Liver (tissue), 9 donors: ENCODE measurements around the gene HOXC11. TPM values are rescaled to one million over a fixed set of nuclear protein-coding genes. Genes with fewer than 3 reads are reported as not detected.

Source experiments
- DNase-seq: peaks from one replicate; pipeline ENCODE4 v3.0.0-alpha.2; 2017; ENCODE audit warnings: low spot score
- H3K27ac ChIP-seq, 2 donors: one replicate each; pipeline ENCODE4 v1.7.0; 2013; ENCODE audit warnings: inconsistent platforms in 2 of 2, low read length in 2 of 2, control low read depth in 1 of 2, low read depth in 1 of 2, mild to moderate bottlenecking in 1 of 2
- H3K27me3 ChIP-seq, 4 donors: one replicate each; pipeline versions ENCODE4 v1.6.1 to v1.7.0; 2013; ENCODE audit warnings: low read length in 3 of 4, inconsistent platforms in 1 of 4, mild to moderate bottlenecking in 1 of 4, moderate library complexity in 1 of 4; ENCODE audit not compliant: control insufficient read depth in 4 of 4, insufficient read depth in 4 of 4
- H3K36me3 ChIP-seq, 4 donors: one replicate each; pipeline versions ENCODE4 v1.6.1 to v1.7.0; 2013; ENCODE audit warnings: low read length in 3 of 4, mild to moderate bottlenecking in 3 of 4, low read depth in 1 of 4, moderate library complexity in 1 of 4; ENCODE audit not compliant: control insufficient read depth in 4 of 4, insufficient read depth in 3 of 4
- H3K4me1 ChIP-seq, 4 donors: one replicate each; pipeline versions ENCODE4 v1.6.1 to v1.7.0; 2013; ENCODE audit warnings: low read length in 3 of 4, mild to moderate bottlenecking in 3 of 4, moderate library complexity in 1 of 4; ENCODE audit not compliant: control insufficient read depth in 4 of 4, insufficient read depth in 4 of 4
- H3K4me3 ChIP-seq, 3 donors: one replicate each; pipeline versions ENCODE4 v1.6.1 to v1.7.0; 2013; ENCODE audit warnings: low read length in 3 of 3, control low read depth in 1 of 3, low read depth in 1 of 3, mild to moderate bottlenecking in 1 of 3
- H3K9ac ChIP-seq, 2 donors: one replicate each; pipeline ENCODE4 v1.7.0; 2013; ENCODE audit warnings: low read length in 2 of 2, mild to moderate bottlenecking in 2 of 2, moderate library complexity in 2 of 2, control low read depth in 1 of 2, low read depth in 1 of 2
- H3K9me3 ChIP-seq, 4 donors: one replicate each; pipeline versions ENCODE4 v1.6.1 to v1.7.0; 2013; ENCODE audit warnings: low read length in 3 of 4; ENCODE audit not compliant: control insufficient read depth in 4 of 4
- EGR1 ChIP-seq, 2 donors: IDR thresholded peaks; 2 replicates each; pipeline ENCODE4 v1.6.1; 2016 to 2018; ENCODE audit warnings: antibody characterized with exemption in 2 of 2, low read depth in 2 of 2
- FOXA1 ChIP-seq: IDR thresholded peaks from 2 replicates; pipeline ENCODE4 v1.6.1; 2016; ENCODE audit warnings: antibody characterized with exemption
- FOXA2 ChIP-seq: IDR thresholded peaks from 2 replicates; pipeline ENCODE4 v1.6.1; 2016; ENCODE audit warnings: antibody characterized with exemption
- GABPA ChIP-seq, 2 donors: IDR thresholded peaks in 1 of 2; conservative IDR thresholded peaks in 1 of 2; 2 replicates each; pipeline ENCODE4 v1.6.1; 2016; ENCODE audit warnings: antibody characterized with exemption in 2 of 2, mild to moderate bottlenecking in 1 of 2, moderate library complexity in 1 of 2
- HNF4A ChIP-seq, 2 donors: conservative IDR thresholded peaks; 2 replicates each; pipeline ENCODE4 v1.6.1; 2016; ENCODE audit warnings: antibody characterized with exemption in 2 of 2, mild to moderate bottlenecking in 2 of 2
- HNF4G ChIP-seq: IDR thresholded peaks from 2 replicates; pipeline ENCODE4 v1.6.1; 2016; ENCODE audit warnings: antibody characterized with exemption
- JUND ChIP-seq, 2 donors: IDR thresholded peaks; 2 replicates each; pipeline ENCODE4 v1.6.1; 2016; ENCODE audit warnings: antibody characterized with exemption in 2 of 2
- RAD21 ChIP-seq, 2 donors: IDR thresholded peaks; 2 replicates each; pipeline ENCODE4 v1.6.1; 2016; ENCODE audit warnings: antibody characterized with exemption in 2 of 2, mild to moderate bottlenecking in 2 of 2
- RXRA ChIP-seq, 2 donors: IDR thresholded peaks; 2 replicates each; pipeline ENCODE4 v1.6.1; 2017 to 2018; ENCODE audit warnings: antibody characterized with exemption in 2 of 2, mild to moderate bottlenecking in 1 of 2
- SP1 ChIP-seq: IDR thresholded peaks from 2 replicates; pipeline ENCODE4 v1.6.1; 2018; ENCODE audit warnings: antibody characterized with exemption, mild to moderate bottlenecking
- TAF1 ChIP-seq: conservative IDR thresholded peaks from 2 replicates; pipeline ENCODE4 v1.6.1; 2016; ENCODE audit warnings: antibody characterized with exemption, mild to moderate bottlenecking
- WGBS: extraction: QIAGEN DNeasy Blood & Tissue Kit; methylation state at CpG from one replicate; pipeline ENCODE4 v1.1.7; 2013; 5-methylcytosine and 5-hydroxymethylcytosine counted together
- polyA plus RNA-seq, 2 donors: library from polyadenylated mRNA; stranded (reverse) in 1 of 2; unstranded in 1 of 2; fragments of 200-250 nt in 1 of 2; fragments of >200 nt in 1 of 2; fragmentation: Nextera tagmentation in 1 of 2; extraction: Ambion mirVana in 1 of 2; gene quantifications; one replicate each; pipeline versions ENCODE4 v1.2.1 to v1.2.3, GENCODE V29; 2013 to 2015
- total RNA-seq, 2 donors: library from RNA; depleted of rRNA; stranded (reverse); fragments of >200 nt; gene quantifications; one replicate each; pipeline ENCODE4 v1.2.3, GENCODE V29; 2014
- TF ChIP-seq, protein P1 (sequence below): IDR thresholded peaks from 2 replicates; pipeline ENCODE4 v1.6.1; 2016; ENCODE audit warnings: antibody characterized with exemption
- TF ChIP-seq, protein P2 (sequence below): IDR thresholded peaks from 2 replicates; pipeline ENCODE4 v1.6.1; 2016; ENCODE audit warnings: antibody characterized with exemption, mild to moderate bottlenecking
- TF ChIP-seq, protein P3 (sequence below): fragments of 150-350 bp; IDR thresholded peaks from 2 replicates; pipeline ENCODE4 v1.5.1; 2017; ENCODE audit warnings: improper control_type of control experiment, low read depth, low read length; ENCODE audit not compliant: missing input control
- TF ChIP-seq, protein P4 (sequence below): IDR thresholded peaks from 2 replicates; pipeline ENCODE4 v1.6.1; 2016; ENCODE audit warnings: antibody characterized with exemption
- TF ChIP-seq, protein P5 (sequence below): IDR thresholded peaks from 2 replicates; pipeline ENCODE4 v1.6.1; 2016; ENCODE audit warnings: antibody characterized with exemption
- donor health status: healthy.
- donor health status: healthy.
- donor health status: healthy.
- donor health status: healthy.
- donor health status: healthy.

HOXC11 gene
- total and polyA plus RNA-seq, 4 donors: not detected

DNA sequence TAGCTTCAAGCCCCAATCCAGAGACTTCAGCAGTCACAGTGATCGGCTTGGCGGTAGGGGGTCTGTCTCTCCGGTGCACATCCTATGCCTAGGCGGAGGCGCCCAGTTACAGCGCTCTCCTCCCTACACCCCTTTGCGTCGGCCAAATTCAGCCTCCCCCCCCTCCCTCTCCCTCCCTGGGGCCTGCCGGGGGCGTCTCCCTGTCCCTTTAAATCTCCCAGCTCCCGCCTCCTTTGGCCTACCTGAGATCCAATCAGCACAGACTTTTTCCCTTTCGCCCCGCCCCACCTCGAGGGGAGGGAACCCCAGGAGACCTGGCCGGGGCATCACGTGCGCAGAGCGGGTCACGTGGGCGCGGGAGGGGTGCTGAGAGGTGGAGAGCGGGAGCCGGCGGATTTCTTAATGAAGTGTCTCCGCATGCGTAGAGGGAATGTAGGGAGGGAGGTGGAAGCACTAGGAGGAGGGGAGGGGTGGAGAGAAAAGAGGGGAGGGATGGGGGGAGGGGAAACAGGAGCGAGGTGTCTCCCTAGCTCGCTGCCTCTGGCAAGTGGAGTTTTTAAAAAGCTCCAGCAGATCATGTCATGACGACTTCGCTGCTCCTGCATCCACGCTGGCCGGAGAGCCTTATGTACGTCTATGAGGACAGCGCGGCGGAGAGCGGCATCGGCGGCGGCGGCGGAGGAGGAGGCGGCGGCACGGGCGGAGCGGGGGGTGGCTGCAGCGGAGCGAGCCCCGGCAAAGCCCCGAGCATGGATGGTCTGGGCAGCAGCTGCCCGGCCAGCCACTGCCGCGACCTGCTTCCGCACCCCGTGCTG lies 34.4 kb upstream of the HOXC11 start, which contains the start of gene HOXC13:
Gene HOXC13 (plus strand): TSS at position 506 of the 815 bp plus-strand sequence. CDS start 76 bp downstream, at position 582.
- no peak within 1 kb of the TSS for H3K27ac ChIP-seq
- peaks cover 0 to 34% (median 20%) of the 10 kb centered on the region in 4 donors for H3K27me3 ChIP-seq
- no peak within 1 kb of the TSS for H3K9ac ChIP-seq
- TF ChIP-seq, protein P1, sequence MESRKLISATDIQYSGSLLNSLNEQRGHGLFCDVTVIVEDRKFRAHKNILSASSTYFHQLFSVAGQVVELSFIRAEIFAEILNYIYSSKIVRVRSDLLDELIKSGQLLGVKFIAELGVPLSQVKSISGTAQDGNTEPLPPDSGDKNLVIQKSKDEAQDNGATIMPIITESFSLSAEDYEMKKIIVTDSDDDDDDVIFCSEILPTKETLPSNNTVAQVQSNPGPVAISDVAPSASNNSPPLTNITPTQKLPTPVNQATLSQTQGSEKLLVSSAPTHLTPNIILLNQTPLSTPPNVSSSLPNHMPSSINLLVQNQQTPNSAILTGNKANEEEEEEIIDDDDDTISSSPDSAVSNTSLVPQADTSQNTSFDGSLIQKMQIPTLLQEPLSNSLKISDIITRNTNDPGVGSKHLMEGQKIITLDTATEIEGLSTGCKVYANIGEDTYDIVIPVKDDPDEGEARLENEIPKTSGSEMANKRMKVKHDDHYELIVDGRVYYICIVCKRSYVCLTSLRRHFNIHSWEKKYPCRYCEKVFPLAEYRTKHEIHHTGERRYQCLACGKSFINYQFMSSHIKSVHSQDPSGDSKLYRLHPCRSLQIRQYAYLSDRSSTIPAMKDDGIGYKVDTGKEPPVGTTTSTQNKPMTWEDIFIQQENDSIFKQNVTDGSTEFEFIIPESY: no peak
- TF ChIP-seq, protein P2, sequence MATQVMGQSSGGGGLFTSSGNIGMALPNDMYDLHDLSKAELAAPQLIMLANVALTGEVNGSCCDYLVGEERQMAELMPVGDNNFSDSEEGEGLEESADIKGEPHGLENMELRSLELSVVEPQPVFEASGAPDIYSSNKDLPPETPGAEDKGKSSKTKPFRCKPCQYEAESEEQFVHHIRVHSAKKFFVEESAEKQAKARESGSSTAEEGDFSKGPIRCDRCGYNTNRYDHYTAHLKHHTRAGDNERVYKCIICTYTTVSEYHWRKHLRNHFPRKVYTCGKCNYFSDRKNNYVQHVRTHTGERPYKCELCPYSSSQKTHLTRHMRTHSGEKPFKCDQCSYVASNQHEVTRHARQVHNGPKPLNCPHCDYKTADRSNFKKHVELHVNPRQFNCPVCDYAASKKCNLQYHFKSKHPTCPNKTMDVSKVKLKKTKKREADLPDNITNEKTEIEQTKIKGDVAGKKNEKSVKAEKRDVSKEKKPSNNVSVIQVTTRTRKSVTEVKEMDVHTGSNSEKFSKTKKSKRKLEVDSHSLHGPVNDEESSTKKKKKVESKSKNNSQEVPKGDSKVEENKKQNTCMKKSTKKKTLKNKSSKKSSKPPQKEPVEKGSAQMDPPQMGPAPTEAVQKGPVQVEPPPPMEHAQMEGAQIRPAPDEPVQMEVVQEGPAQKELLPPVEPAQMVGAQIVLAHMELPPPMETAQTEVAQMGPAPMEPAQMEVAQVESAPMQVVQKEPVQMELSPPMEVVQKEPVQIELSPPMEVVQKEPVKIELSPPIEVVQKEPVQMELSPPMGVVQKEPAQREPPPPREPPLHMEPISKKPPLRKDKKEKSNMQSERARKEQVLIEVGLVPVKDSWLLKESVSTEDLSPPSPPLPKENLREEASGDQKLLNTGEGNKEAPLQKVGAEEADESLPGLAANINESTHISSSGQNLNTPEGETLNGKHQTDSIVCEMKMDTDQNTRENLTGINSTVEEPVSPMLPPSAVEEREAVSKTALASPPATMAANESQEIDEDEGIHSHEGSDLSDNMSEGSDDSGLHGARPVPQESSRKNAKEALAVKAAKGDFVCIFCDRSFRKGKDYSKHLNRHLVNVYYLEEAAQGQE: no peak
- TF ChIP-seq SP1 (no peak), HNF4A (conservative IDR thresholded peaks at IDR 0.05) (no peak), RXRA (IDR thresholded peaks at IDR 0.05) (no peak), JUND (IDR thresholded peaks at IDR 0.05) (no peak), TAF1 (no peak), HNF4G (no peak), GABPA (IDR thresholded peaks at IDR 0.05 in 1 of 2, conservative IDR thresholded peaks at IDR 0.05 in 1 of 2) (no peak), FOXA1 (no peak), FOXA2 (no peak), RAD21 (IDR thresholded peaks at IDR 0.05) (no peak), EGR1 (IDR thresholded peaks at IDR 0.05; ENCODE audit: low read depth in 2 of 2) (no peak)
- TF ChIP-seq, protein P3, sequence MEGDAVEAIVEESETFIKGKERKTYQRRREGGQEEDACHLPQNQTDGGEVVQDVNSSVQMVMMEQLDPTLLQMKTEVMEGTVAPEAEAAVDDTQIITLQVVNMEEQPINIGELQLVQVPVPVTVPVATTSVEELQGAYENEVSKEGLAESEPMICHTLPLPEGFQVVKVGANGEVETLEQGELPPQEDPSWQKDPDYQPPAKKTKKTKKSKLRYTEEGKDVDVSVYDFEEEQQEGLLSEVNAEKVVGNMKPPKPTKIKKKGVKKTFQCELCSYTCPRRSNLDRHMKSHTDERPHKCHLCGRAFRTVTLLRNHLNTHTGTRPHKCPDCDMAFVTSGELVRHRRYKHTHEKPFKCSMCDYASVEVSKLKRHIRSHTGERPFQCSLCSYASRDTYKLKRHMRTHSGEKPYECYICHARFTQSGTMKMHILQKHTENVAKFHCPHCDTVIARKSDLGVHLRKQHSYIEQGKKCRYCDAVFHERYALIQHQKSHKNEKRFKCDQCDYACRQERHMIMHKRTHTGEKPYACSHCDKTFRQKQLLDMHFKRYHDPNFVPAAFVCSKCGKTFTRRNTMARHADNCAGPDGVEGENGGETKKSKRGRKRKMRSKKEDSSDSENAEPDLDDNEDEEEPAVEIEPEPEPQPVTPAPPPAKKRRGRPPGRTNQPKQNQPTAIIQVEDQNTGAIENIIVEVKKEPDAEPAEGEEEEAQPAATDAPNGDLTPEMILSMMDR: no peak
- TF ChIP-seq, protein P4, sequence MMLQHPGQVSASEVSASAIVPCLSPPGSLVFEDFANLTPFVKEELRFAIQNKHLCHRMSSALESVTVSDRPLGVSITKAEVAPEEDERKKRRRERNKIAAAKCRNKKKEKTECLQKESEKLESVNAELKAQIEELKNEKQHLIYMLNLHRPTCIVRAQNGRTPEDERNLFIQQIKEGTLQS: no peak
- TF ChIP-seq, protein P5, sequence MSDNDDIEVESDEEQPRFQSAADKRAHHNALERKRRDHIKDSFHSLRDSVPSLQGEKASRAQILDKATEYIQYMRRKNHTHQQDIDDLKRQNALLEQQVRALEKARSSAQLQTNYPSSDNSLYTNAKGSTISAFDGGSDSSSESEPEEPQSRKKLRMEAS: no peak
- H3K9me3 ChIP-seq: peaks cover 0 to 3% (median 0%) of the 10 kb centered on the region in 4 donors
- no peaks in the 10 kb centered on the region for H3K36me3 ChIP-seq
- no peak within 1 kb of the TSS for H3K4me3 ChIP-seq
- H3K4me1 ChIP-seq: peaks cover 0 to 3% (median 0%) of the 10 kb centered on the region in 4 donors
- DNase-seq: no peak
- WGBS: 10% methylated on average over 56 of the region's 56 CpGs
